Right lung (tissue), 5 donors: ENCODE data around the gene ZNF644. TPM values are rescaled to one million over a fixed set of nuclear protein-coding genes. Genes with fewer than 3 reads are reported as not detected.

Source experiments
- DNase-seq, 2 donors: peaks; one replicate each; pipeline ENCODE4 v3.0.0-alpha.2; 2013
- polyA plus RNA-seq, 5 donors: library from polyadenylated mRNA; unstranded; fragments of 120-200 nt; gene quantifications; one replicate each; pipeline versions ENCODE4 v1.2.1 to v1.2.3, GENCODE V29; 2013; ENCODE audit warnings: inconsistent platforms in 1 of 5, low replicate concordance in 1 of 5; ENCODE audit not compliant: insufficient read length in 5 of 5, insufficient read depth in 1 of 5

The ZNF644 gene
- polyA plus RNA-seq, 5 donors = 46.1 to 79.5 (median 70.6) TPM

- no peak for DNase-seq
These were observed 2.8 kb upstream of the ZNF644 start for GRCh38 chr1:91024481-91025119.

DNA sequence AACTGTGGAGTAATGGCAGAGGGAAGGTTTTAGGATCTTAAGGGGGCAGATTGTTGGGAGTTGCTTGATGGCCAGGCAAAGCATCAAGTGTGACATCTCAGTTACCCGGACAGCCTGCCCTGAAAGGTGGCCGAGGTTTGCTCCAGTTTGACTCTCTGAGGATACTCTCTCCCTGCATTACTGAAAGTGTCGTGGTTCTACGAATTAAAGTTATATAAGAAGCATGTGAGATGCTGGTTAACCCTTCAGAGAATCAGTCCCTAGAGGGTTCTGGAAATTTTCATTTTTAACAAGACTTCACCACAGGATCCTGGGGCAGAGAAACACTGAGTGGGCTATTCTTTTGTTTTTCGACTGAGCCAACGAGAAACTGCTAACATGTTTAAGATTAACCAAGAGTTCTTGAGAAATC lies 689 bp upstream of the ZNF644 start:
- DNase-seq = no peak

DNA sequence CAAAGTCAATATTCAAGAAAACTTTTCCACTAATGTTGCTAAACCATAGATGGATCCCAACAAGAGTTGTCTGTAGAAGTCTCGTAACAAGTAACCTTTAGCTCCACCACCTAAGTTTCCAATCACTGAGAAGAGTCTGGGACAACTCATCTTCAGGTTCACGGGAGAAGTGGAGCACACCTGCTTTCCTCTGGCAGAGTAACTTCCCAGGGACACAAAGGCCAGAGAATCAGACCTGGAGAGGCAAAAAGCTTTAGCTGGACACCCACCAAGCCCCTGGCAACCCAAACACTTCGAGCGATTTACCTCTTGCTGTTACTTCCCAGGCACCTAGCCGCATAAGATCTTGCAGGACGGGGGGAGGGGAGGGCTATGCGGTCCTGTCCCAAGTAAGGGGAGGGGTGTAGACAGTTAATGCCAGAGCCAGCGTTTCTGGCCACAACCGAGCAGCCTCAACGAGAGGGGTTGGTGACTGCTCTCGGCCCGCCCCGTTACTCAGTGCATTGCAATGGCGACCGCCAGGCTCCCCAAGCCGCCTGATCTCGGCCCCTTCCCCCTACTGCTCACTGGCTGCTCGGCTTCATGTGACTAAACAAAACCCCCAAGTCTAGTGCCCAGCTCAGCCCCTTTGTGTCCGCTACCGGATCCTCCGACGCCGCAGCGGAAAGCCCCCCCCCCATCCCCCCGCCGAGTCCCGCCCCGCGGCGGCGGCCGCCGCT lies 709 bp downstream of the ZNF644 start:
- DNase-seq = peak; percentile 74 to 79

DNA sequence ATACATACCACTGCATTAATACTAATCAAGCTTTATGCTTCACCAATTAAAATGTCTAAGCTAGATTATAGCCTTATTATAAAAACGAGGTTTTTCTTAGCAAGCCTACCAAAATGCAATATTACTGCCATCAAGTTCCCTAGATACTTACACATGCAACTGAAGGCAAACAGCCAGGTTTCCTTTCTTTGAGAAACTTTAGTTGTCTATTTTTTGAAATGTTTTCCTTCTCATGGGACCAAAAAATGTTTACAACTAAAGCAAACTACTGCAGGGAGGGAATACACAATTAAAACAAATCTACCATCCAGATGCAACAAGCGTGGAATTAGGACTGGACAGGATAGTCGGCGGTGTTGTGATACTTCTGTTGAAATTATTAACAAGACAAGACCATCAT lies 1.3 kb downstream of the ZNF644 start:
- no peak for DNase-seq

GRCh38 chr1:91018006-91018405 lies 3.8 kb downstream of the ZNF644 start:
- no peak for DNase-seq

GRCh38 chr1:91015794-91016550 lies 5.9 kb downstream of the ZNF644 start:
- no peak for DNase-seq

- no peak for DNase-seq
These were observed 6.5 kb downstream of the ZNF644 start for GRCh38 chr1:91015358-91015780.

DNA sequence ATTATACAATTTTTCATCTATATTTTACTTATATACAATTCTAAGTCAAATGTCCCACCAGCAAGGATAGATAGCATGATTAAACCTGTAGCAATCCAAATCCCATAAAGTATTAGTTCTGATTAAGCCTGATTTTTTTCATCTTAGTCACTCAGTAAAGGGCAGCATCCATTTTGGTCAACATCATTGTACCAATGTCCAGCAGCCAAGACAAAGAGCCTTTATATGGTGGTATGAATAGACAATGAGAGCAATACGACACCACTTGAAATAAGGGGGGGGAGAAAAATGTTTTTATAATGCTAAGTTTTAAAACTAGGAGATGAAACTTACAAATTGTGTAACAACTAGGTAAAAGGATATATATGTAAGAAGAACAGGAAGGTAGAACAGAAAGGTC lies 7.4 kb downstream of the ZNF644 start:
- no peak for DNase-seq

- DNase-seq = no peak
These were observed 8.5 kb downstream of the ZNF644 start for GRCh38 chr1:91013302-91013701.

DNA sequence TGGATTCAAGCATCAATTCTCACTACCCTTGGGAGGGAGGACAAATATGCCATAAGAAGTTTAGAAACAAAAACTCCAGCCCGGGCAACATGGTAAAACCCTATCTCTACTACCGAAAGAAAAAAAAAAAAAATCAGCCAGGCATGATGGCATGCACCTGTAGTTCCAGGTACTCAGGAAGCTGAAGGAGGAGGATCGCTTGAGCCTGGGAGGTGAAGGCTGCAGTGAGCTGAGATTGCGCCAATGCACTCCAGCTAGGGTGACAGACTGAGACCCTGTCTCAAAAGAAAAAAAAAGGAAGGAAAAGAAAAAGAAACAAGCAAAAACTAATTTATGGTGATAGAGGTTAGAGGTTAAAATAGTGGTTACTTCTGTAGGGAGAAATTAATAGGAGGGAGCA lies 9.6 kb downstream of the ZNF644 start:
- no peak for DNase-seq

DNA sequence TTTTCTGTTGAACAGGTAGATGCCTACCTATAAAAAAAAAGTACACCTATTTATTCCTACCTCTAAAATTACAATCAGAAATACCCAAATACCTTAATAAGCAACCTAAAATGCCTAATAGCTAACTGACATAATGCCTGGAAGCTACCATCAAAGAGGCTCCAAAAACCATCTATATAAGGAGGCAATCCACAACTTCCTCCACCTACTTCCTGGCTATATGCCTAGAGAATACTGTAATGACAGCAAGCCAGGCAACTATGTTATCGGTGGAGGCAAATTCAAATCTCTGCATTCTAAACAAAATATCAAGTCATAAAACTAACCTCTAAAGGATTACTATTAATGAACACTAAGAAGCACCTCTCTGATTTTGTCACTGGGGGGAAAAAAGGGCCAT lies 10.1 kb downstream of the ZNF644 start:
- DNase-seq = no peak

GRCh38 chr1:91007827-91008226 lies 14.0 kb downstream of the ZNF644 start:
- no peak for DNase-seq

GRCh38 chr1:91007092-91007491 lies 14.7 kb downstream of the ZNF644 start:
- no peak for DNase-seq

DNA sequence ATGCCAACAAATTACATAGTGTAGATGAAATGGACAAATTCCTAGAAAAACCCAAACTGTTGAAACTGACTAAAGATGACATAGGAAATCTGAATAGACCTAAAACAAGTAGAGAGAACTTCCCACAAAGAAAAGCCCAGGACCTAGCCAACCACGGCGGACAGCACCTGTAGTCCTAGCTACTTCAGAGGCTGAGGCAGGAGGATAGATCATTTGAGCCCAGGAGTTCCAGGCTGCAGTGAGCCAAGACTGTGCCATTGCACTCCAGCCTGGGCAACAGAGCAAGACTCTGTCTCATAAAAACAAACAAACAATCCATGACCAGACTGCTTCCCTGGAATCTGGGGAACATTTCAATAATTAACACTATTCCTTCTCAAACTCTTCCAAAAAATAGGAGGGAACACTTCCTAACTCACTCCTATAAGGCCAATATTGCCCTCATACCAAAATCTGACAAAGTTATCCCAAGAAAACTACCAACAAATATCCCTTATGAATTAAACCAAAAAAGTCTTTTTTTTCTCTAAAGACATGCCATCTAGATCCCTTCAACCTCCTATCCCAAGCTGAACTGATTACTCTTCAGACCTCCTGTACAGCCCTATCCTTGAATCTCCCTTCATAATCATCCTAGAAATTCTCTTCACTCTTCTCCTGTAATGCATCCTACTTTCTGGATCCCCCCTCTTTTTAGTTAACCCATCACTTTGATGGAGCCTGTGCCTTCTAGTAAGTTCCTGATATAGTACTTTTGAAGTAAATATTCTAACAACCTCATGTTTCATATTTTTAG lies 15.5 kb downstream of the ZNF644 start:
- DNase-seq = no peak

- DNase-seq = no peak
These were observed 16.6 kb downstream of the ZNF644 start for GRCh38 chr1:91005285-91005684.

DNA sequence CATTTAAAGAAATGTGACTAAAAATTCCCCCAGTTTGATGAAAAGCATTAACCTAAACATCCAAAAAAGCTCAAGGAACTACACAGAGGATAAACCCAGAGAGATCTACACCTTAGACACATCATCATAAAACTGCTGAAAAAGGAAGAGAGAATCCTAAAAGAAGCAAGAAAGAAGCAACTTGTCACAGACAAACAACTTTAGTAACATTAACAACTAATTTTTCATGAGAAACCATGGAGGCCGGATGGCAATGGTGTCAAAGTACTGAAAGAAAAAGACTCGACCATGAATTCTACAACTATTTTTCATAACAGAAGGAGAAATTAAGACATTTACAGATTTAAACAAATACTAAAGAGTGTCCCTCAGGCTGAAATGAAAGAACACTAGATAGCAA lies 17.7 kb downstream of the ZNF644 start:
- no peak for DNase-seq

GRCh38 chr1:90996742-90997413 lies 25.0 kb downstream of the ZNF644 start:
- no peak for DNase-seq

DNA sequence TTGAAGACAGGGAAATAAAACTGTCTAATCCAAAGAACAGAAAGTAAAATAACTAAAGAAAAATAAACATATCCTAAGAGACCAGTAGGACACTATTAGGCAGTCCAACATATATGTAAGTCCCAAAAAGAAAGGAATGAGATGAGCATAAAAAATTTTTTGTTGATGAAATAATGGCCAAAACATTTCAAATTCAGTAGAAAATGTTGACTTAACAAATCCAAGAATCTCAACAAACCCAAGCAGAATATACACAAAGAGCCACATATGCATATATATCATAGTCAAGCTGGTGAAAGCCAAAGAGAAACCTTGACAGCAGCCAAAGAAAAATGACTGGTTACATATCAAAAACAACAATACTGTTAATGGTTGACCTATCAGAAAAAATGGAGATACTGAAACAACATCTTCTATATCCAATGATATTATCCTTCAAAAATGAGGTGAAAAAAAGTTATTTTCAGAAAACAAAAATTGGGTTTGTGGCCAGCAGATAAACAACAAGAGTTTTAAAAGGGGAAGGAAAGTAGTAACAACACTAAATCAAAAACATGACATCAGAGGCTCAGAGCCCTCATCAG lies 26.4 kb downstream of the ZNF644 start:
- no peak for DNase-seq

DNA sequence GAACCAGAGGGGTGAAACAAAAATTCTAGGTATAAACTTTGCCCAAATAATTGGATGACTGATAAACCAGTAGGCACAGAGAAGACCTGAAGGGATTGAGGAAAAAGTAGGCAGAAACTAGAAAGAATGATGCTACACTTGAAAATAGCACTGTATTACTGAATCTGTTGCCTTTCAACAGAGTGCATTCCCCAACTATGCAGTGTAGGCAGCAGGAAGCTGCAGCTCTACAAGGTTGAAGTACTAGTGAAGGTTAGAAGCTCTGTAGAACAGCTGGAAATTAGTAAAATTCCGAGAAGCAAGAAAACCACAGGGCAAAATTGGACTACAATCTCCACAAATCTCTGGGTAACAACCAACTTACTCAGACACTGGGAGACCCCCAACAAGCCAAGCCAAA lies 27.4 kb downstream of the ZNF644 start:
- DNase-seq = no peak

DNA sequence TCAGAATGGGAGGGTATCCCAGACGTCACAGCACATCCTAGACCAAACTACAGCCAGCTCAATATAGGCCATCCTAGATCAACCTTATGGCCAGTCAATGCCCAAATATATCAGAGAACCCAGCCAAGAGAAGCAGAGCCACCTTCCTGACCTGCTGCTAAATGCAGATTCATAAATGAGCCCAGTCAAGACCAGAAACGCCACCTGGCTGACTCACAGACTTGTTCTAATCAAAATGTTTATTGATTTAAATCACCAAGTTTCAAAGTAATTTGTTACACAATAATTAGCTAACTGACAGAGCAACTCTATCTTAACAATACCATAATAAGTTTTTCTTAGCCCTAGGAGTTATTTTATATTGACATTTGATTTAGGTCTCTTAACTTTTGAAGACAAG lies 28.6 kb downstream of the ZNF644 start:
- no peak for DNase-seq

GRCh38 chr1:90990779-90991178 lies 31.1 kb downstream of the ZNF644 start:
- no peak for DNase-seq
